ENCODE results near the gene SYNJ2BP.

GRCh38 chr14:70425354-70425753, 8.5 kb upstream of the SYNJ2BP start:
- TF ChIP-seq, protein P1, sequence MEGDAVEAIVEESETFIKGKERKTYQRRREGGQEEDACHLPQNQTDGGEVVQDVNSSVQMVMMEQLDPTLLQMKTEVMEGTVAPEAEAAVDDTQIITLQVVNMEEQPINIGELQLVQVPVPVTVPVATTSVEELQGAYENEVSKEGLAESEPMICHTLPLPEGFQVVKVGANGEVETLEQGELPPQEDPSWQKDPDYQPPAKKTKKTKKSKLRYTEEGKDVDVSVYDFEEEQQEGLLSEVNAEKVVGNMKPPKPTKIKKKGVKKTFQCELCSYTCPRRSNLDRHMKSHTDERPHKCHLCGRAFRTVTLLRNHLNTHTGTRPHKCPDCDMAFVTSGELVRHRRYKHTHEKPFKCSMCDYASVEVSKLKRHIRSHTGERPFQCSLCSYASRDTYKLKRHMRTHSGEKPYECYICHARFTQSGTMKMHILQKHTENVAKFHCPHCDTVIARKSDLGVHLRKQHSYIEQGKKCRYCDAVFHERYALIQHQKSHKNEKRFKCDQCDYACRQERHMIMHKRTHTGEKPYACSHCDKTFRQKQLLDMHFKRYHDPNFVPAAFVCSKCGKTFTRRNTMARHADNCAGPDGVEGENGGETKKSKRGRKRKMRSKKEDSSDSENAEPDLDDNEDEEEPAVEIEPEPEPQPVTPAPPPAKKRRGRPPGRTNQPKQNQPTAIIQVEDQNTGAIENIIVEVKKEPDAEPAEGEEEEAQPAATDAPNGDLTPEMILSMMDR (IDR thresholded peaks at IDR 0.05) = no peak
- TF ChIP-seq POLR2A (IDR thresholded peaks at IDR 0.05) = no peak

Measured in heart left ventricle (tissue), 13 donors.